Neural cell (in vitro differentiated cells): ENCODE measurements around the gene MST1.

Experiments
- CTCF ChIP-seq: fragments of 450-650 bp; IDR thresholded peaks from 2 replicates; pipeline ENCODE4 v1.5.1; 2014; ENCODE audit warnings: antibody characterized with exemption, mild to moderate bottlenecking, moderate library complexity; ENCODE audit not compliant: poor library complexity, severe bottlenecking
- EP300 ChIP-seq: fragments of 450-650 bp; conservative IDR thresholded peaks from 2 replicates; pipeline ENCODE4 v1.6.1; 2014; ENCODE audit warnings: antibody characterized with exemption, mild to moderate bottlenecking, moderate library complexity; ENCODE audit not compliant: poor library complexity, severe bottlenecking
- EZH2 ChIP-seq: fragments of 200-600, 300-800 bp; shearing (Covaris generic), sonication (generic); IDR thresholded peaks from 2 replicates; pipeline ENCODE4 v1.6.1; 2014; ENCODE audit warnings: antibody characterized with exemption, low read length, borderline replicate concordance, mild to moderate bottlenecking; ENCODE audit not compliant: insufficient read depth, poor library complexity, severe bottlenecking
- MXI1 ChIP-seq: fragments of 450-650 bp; conservative IDR thresholded peaks from 2 replicates; pipeline ENCODE4 v1.6.1; 2014; ENCODE audit warnings: antibody characterized with exemption, mild to moderate bottlenecking; ENCODE audit not compliant: poor library complexity, severe bottlenecking
- POLR2AphosphoS5 ChIP-seq: IDR thresholded peaks from 2 replicates; pipeline ENCODE4 v1.6.1; 2012
- RAD21 ChIP-seq: fragments of 450-650 bp; conservative IDR thresholded peaks from 2 replicates; pipeline ENCODE4 v1.6.1; 2014; ENCODE audit warnings: antibody characterized with exemption, mild to moderate bottlenecking, moderate library complexity
- TAF1 ChIP-seq: IDR thresholded peaks from 2 replicates; pipeline ENCODE4 v1.6.1; 2012; ENCODE audit warnings: low read depth
- TF ChIP-seq, protein P1 (sequence below): IDR thresholded peaks from 2 replicates; pipeline ENCODE4 v1.6.1; 2012; ENCODE audit warnings: borderline replicate concordance

GRCh38 chr3:49649576-49649975 lies 39.7 kb downstream of the MST1 start:
- TF ChIP-seq CTCF (no peak), EZH2 (no peak), MXI1 (no peak), RAD21 (no peak), EP300 (no peak), POLR2AphosphoS5 (no peak), TAF1 (no peak)
- TF ChIP-seq, protein P1, sequence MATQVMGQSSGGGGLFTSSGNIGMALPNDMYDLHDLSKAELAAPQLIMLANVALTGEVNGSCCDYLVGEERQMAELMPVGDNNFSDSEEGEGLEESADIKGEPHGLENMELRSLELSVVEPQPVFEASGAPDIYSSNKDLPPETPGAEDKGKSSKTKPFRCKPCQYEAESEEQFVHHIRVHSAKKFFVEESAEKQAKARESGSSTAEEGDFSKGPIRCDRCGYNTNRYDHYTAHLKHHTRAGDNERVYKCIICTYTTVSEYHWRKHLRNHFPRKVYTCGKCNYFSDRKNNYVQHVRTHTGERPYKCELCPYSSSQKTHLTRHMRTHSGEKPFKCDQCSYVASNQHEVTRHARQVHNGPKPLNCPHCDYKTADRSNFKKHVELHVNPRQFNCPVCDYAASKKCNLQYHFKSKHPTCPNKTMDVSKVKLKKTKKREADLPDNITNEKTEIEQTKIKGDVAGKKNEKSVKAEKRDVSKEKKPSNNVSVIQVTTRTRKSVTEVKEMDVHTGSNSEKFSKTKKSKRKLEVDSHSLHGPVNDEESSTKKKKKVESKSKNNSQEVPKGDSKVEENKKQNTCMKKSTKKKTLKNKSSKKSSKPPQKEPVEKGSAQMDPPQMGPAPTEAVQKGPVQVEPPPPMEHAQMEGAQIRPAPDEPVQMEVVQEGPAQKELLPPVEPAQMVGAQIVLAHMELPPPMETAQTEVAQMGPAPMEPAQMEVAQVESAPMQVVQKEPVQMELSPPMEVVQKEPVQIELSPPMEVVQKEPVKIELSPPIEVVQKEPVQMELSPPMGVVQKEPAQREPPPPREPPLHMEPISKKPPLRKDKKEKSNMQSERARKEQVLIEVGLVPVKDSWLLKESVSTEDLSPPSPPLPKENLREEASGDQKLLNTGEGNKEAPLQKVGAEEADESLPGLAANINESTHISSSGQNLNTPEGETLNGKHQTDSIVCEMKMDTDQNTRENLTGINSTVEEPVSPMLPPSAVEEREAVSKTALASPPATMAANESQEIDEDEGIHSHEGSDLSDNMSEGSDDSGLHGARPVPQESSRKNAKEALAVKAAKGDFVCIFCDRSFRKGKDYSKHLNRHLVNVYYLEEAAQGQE, result no peak
